ENCODE data around the gene USP22.

The USP22 gene

DNA sequence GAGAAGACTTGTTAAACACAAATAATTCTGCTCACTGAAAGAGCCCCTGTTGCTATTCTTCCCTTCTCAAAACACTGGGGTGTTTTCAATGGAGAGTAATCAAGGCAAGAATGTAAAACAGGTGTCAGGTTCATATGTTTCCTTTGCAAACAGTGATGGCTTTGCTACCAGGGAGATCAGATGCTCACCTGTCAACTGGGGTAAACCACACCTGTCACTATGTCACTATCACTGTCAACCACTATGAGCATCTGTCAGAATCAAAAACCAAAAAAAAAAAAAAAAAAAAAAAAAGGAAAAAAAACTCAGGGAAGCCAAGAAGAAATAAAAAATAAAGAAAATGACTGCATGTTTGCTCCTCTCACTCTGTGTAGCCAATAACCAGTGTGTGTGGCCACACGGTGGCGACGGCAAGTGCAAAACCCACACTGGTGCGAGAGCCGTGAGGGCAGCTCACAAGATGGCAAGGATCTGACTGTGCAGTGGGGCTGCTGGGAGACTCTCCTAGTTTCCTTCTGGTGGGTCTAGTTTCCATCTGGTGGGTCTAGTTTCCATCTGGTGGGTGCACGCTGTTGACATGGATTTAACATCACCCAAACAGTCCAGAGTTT, 22.7 kb downstream of the USP22 start:
- DNase-seq: peak; percentile 63

DNA sequence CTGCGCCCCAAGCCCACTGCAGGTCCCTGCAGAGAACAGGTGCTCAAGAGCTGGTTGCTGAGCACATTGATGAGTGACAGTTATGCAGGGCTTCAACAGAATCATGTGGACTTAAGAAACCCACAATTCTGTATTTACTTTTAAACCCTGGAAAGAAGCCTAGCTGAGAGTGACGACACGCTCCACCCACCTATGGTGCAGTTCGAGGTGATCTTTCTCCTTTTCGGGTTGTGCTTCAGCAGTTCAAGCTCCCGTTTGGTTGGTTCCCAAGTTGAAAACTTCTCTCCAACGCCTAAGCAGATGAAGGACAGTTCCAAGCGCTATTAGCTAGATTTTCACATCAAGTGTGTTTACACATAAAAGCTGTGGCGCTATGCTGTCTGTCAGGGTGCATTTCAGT, 23.9 kb downstream of the USP22 start:
- DNase-seq: no peak

DNA sequence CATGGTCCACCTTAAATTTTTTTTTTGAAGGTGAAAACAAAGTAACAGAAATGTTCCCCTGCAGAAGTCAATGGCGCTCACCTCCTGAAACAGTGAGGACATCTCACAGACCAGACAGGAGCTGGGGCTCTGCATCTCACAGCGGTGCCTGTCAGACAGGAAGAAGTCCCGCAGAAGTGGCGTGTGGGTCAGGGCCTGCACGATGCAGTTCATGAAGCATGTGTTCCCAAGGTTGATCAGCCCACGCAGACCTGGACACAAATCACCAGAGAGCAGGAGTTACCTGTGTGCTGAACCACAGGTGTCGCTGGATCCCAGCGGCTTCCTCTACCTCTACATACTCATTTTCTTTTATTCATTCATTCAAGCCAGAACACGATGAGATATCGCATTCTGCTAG, 24.9 kb downstream of the USP22 start:
- DNase-seq: no peak

- no peak for DNase-seq
Observed at GRCh38 chr17:21017256-21017655, 25.6 kb downstream of the USP22 start.

DNA sequence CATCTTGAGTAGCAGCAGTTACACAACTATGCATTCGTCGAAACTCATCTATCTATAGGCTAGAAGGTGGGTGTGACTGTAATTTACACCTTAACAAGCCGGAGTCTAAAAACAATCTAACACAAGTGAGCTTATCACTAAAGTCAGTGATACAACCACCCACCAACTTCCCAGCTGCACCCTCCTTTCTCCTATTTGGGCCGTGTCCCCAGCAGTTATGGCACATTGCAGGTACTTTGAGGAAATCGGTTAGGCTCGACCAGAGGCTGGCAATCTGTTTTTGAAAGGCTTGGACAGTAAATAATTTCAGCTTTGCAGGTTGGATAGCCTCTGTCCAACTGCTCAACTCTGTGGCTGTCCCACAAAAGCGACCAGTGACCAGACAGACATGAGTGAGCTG, 26.0 kb downstream of the USP22 start:
- no peak for DNase-seq

DNA sequence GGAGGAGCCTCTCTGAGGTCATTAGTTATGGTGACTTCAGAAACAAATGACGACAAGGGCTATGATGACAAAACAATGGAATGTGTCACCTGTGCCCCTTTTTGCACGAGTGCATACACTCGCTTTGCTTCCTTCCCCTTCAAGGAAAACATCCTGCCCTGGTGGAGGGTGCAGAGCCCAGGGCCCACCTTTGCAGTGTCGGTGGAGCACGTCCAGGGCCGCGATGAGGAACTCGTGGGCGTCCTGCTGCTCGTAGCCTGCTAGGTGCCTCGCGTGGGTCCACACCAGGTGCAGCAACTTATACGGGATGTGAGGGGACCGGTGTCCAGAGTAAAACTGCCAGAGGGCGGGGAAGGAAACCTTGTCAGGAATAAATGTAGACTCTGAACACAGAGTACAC, 27.2 kb downstream of the USP22 start:
- no peak for DNase-seq

GRCh38 chr17:21014498-21014897, 28.3 kb downstream of the USP22 start:
- no peak for DNase-seq

DNA sequence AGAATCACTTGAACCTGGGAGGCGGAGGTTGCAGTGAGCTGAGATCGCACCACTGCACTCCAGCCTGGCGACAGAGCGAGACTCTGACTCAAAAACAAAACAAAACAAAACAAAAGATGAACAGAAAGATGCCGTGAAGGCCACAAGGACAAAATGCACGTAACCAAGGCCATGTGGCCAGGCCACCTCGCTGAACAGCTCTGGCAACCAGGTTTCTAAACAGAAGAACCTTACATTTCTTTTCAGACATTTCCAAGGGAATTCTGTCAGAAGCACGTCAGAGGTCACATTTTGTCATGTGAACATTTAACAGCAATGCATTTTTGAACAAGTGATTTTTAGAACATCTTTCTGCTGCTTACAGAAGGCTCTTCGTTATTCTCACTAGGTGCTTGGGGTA, 28.8 kb downstream of the USP22 start:
- no peak for DNase-seq

GRCh38 chr17:21012736-21013135, 30.1 kb downstream of the USP22 start:
- DNase-seq: no peak

- DNase-seq: no peak
Observed at GRCh38 chr17:21010705-21011596, 31.9 kb downstream of the USP22 start.

GRCh38 chr17:21008992-21009671, 33.7 kb downstream of the USP22 start:
- DNase-seq: no peak

DNA sequence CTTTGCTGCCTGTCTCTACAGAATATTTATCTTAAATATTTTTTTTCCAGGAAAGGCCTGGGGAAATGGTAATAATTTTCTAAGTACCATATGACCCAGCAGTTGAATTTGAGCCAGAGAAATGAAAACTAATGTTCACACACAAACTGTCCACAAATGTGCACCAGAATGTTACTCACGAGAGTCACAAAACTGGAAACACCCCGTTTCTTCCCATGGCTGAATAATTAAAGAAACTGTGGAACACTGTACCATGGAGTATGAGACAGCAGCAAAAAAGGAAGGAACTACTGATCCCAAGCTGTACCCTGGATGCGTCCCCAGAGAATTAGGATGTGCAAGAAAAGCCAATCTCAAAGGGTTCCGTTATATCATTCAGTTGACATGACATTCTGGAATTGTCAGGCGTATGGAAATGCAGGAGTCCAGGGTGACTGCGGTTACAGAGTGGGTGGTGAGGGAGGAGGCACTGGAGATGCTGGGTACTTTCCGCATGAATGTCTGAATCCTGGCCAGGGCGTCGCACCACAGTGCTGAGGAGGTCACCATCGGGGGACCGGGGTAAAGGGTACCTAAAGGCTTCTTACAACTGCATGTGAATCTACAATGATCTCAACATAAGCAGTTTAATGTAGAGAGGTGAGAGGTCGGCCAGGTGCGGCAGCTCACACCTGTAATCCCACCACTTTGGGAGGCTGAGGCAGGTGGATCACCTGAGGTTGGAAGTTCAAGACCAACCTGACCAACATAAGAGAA, 34.5 kb downstream of the USP22 start:
- no peak for DNase-seq

DNA sequence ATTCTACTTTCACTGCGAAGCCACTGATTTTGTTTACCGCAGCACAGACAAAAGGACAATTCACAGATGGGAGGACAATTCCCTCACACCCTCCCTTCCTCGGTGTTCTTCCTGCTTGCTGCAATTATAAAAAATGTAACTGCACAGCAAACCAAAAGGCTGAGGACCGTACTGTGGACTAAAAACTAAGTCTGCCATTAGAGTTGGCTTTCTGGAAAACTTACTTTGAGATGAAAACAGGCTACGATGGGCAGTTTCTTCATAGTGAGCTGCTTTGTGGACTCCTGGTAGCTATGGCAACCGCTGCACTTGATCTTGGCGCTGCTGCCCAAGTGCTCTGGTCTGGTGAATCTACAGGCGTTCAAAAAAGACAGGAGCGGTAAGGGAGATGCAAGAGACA, 35.2 kb downstream of the USP22 start:
- peak; percentile 28 for DNase-seq

DNA sequence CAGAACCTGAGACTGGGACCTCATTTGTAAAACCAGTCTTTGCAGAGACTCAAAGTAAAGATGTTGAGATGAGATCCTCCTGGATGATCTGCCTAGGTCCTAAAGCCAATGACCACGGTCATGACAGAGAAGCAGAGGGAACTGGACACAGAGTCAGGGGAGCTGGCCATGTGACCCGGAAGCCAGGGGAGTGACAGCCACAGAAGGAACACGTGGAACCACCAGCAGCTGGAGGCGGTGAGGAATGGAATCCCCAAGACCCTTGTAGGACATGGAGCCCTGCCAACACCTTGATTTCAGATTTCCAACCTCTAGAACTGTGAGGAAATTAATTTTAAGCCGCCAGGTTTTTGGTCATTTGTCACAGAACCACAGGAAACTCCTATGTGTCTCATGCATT, 37.0 kb downstream of the USP22 start:
- no peak for DNase-seq

GRCh38 chr17:21005367-21005766, 37.4 kb downstream of the USP22 start:
- DNase-seq: no peak

DNA sequence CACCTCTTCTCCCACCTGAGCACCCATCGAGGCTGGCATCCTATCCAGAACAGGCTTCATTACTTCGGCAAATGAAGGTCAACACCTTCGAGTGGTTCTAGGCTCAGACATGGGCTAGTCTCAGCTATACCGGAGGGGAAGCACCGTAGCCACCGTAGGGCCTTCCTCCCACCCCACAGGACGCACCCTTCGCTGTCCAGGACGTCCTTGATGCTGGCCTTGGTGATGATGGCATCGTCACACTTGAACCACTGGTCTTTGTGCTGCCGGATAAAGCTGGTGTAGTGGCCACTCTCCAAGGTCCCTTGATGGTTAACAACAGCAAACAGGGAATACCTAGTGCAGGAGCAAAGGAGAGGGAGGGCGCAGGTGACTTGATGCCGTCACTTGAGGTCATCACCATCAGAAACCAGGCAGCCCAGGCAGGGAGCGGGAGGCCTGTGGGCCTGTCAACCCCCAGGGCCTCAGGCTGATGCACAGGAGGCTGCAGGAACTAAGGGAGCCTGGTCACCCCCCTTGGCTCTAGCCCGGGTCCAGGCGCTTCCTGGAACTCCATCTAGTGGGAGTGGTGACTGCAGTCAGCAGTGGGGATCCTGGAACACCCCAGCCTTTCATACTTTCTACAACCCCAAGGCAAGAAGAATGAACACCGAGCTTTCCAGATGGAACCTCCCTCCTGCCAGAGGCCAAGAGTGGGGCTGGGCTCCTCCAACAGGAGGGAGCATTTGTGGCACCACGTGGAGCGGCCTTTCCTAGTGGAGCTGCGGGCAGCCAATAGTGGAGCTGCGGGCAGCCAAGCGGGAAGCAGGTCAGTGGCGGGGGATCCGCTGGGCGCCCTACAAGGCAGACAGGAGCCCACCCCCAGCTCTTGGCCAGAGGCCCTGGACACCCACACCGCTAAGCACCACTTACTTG, 38.5 kb downstream of the USP22 start:
- no peak for DNase-seq

DNA sequence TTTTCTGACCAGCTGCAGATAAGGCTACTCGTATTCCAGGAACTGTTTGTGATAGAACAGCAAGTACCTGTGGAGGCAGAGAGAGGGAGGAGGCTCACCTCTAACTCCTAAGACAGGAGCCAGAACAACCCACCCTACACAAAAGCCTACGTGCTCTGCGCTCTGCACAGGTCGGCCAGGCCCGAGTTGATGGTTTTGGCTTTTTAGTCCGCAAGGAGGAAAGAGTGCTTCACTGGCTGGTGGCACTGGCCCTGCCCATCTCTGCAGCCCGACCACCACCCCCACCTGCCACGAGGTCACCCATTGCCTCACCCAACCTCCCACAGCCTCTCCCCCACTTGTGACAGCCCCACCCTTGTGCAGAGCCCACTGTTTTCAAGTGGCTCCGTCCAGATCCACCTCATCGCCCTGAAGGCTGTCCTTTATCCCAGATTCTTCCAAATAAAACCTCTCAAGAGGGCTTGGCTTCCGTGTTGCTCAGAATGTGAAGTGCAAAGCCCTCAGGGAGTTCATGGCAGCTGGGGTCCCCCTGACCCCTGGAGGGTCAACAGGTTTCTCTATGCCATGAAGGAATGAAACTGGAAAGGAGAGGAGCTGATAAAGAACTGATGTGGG, 39.7 kb downstream of the USP22 start:
- no peak for DNase-seq

DNA sequence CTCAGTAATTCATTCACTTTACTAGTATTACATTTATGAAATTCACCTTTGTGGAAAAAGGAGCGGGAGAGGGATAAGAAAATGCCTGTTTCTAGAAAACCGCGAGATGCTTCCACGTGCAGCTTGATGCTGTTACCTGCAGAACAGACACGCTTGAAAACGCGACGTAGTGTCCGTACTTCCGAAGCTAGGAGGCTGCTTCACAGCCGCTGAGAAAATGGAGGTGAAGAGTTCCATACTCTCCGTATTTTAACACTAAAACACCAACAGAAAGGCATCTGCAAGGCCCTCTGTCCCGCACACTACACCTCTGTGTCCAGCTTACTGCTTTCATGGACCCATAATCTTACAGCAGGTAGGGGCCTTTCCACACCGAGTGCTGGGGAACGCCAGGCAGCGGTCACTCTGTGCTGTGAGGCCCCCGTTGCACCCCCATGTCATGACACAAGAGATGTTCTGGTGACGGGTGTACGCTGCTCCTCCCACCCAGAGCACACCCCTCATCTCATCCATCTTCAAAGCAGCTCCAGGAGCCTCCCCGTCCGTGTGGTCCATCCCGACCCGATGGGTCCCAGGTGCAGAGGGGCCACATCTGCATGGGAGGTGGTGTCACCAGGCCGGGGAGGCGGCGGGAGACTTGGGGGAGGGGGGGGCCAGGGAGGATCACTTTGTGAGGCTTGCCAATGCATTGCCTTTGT, 40.4 kb downstream of the USP22 start:
- no peak for DNase-seq

GRCh38 chr17:21001813-21002221, 41.0 kb downstream of the USP22 start:
- no peak for DNase-seq

DNA sequence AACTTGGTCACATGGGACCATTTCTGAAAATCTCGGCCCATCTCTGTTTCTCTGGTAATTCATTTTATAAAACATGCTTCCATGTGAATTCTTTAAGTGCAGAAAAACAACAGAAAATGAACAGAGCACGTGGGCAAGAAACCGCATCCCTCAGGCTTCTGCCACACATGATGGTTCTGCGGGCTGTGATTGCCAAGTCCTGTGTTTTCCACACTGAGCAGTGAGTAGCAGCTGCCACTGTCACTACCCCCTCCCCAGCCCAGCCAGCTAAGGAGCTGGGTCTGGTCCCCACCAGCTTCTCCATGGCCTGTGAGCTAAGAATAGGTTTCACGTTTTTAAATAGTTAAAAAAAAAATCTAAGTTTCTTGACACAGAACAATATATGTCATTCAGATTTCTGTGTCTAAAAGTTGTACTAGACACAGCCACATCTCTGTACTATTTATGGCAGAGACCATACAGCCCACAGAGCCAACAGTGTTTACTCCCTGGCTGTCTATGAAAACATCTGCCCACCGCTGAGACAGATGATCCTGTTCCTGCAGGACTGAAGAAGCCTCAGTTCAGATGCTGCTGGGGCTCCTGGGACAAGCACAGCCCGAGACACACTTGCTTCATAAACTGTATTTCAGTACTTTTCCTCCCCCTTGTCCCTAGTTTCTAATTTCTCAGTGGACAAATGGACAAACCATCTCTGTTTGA, 41.5 kb downstream of the USP22 start:
- DNase-seq: no peak
